Measurements from ENCODE around the gene GNPTG. TPM values are rescaled to one million over a fixed set of nuclear protein-coding genes. Genes with fewer than 3 reads are reported as not detected.

GNPTG gene
- polyA plus RNA-seq, 1 of the 3 experiments (the other 2 are of a cell fraction) = 113 TPM

GRCh38 chr16:1308036-1308976 lies 43.4 kb upstream of the GNPTG start:
- H3K4me2 ChIP-seq = peak overlapping the region; percentile 63
- H3K79me2 ChIP-seq (ENCODE audit: insufficient read depth) = peaks cover 35% of the 10 kb centered on the region
- CTCF ChIA-PET = interaction anchor here (1.8 kb wide), 1 partner anchor 8 kb away, joined by 6 read pairs; no protein-coding TSS in a partner anchor
- peak overlapping the region; percentile 59 to 74 for H3K4me3 ChIP-seq (ENCODE audit: low read depth in 2 of 2, low read length in 1 of 2)
- 8% methylated on average over 15 of the region's 43 CpGs for WGBS (ENCODE audit: low lambda C conversion rate)
- DNase-seq = no peak
- TF ChIP-seq GABPA (IDR thresholded peaks at IDR 0.05; ENCODE audit: low read depth) (peak; percentile 36; the same call in 1 of the 2 replicates), CHD2 (IDR thresholded peaks at IDR 0.05; ENCODE audit: low read length, partially characterized antibody) (peak; percentile 60), RXRA (IDR thresholded peaks at IDR 0.05; ENCODE audit: borderline replicate concordance, low read depth) (no peak), TAF1 (IDR thresholded peaks at IDR 0.05; ENCODE audit: borderline replicate concordance, low read depth, low read length) (peak; percentile 15; the same call in 1 of the 2 replicates), ZBTB33 (IDR thresholded peaks at IDR 0.05; ENCODE audit: borderline replicate concordance, low read depth) (no peak)
- no peaks in the 10 kb centered on the region for H3K27me3 ChIP-seq (ENCODE audit: insufficient read depth)
- H3K4me1 ChIP-seq (ENCODE audit: control insufficient read depth in 1 of 2, insufficient read depth in 2 of 2, low read depth in 1 of 2, low read length in 1 of 2) = peaks cover 10 to 27% of the 10 kb centered on the region in 2 experiments; a peak in 2 of 4 replicates
- peaks cover 4% of the 10 kb centered on the region for H3F3A ChIP-seq (replicated peaks; ENCODE audit: insufficient read depth)
- peak overlapping the region; percentile 82; the same call in 1 of the 2 replicates for H2AFZ ChIP-seq (ENCODE audit: low read depth)
- H3K9me3 ChIP-seq = no peaks in the 10 kb centered on the region
- no peaks in the 10 kb centered on the region for H3K9me2 ChIP-seq
- H3K27ac ChIP-seq (ENCODE audit: low read depth in 2 of 2, low read length in 1 of 2) = peak overlapping the region; percentile 83 to 98; a peak in 3 of 4 replicates
- H4K20me1 ChIP-seq (ENCODE audit: insufficient read depth) = peaks cover 34% of the 10 kb centered on the region
- POLR2A ChIA-PET = interaction anchor here (0.5 to 1.5 kb wide), 4 partner anchors 24 to 104 kb away, joined by 3 to 7 read pairs (median 4); no protein-coding TSS in a partner anchor
- H3K36me3 ChIP-seq (replicated peaks in 1 of 2; ENCODE audit: control insufficient read depth in 1 of 2, insufficient read depth in 2 of 2, low read length in 1 of 2) = peaks cover 0 to 10% of the 10 kb centered on the region in 2 experiments
- peak overlapping the region; percentile 100; the same call in 1 of the 2 replicates for H3K9ac ChIP-seq

GRCh38 chr16:1308977-1309885 lies 42.5 kb upstream of the GNPTG start, which contains the start of gene UBE2I:
Gene UBE2I, plus strand, starts transcription at chr16:1309636. Its CDS starts 4,395 bp downstream, at chr16:1314031.
- Histone ChIP-seq H3K36me3 (replicated peaks in 1 of 2; ENCODE audit: control insufficient read depth in 1 of 2, insufficient read depth in 2 of 2, low read length in 1 of 2) (peaks cover 0 to 18% of the 10 kb centered on the region in 2 experiments), H4K20me1 (ENCODE audit: insufficient read depth) (peaks cover 44% of the 10 kb centered on the region), H3K27ac (ENCODE audit: low read depth in 2 of 2, low read length in 1 of 2) (peak within 1 kb of the TSS; percentile 98 to 99), H2AFZ (ENCODE audit: low read depth) (peak within 1 kb of the TSS; percentile 91), H3K9me3 (no peaks in the 10 kb centered on the region), H3K4me1 (ENCODE audit: control insufficient read depth in 1 of 2, insufficient read depth in 2 of 2, low read depth in 1 of 2, low read length in 1 of 2) (peaks cover 10 to 27% of the 10 kb centered on the region in 2 experiments; a peak in 2 of 4 replicates), H3K4me3 (ENCODE audit: low read depth in 2 of 2, low read length in 1 of 2) (peak within 1 kb of the TSS; percentile 74 to 94), H3K9me2 (no peaks in the 10 kb centered on the region), H3K27me3 (ENCODE audit: insufficient read depth) (no peaks in the 10 kb centered on the region), H3K9ac (peak within 1 kb of the TSS; percentile 100), H3F3A (replicated peaks; ENCODE audit: insufficient read depth) (peaks cover 4% of the 10 kb centered on the region), H3K4me2 (peak within 1 kb of the TSS; percentile 82), H3K79me2 (ENCODE audit: insufficient read depth) (peaks cover 44% of the 10 kb centered on the region)
- peak; percentile 98 for DNase-seq
- no CpG with 5 or more reads among the region's 117 CpGs for WGBS (ENCODE audit: low lambda C conversion rate)
- ChIA-PET POLR2A (interaction anchor here (0.5 to 1.5 kb wide), 5 partner anchors 23 to 104 kb away, joined by 3 to 7 read pairs (median 3); no protein-coding TSS in a partner anchor), CTCF (interaction anchor here (1.0 to 1.8 kb wide), 2 partner anchors 9 to 17 kb away, joined by 3 to 6 read pairs; no protein-coding TSS in a partner anchor)
- TF ChIP-seq TCF12 (IDR thresholded peaks at IDR 0.05) (no peak), TAF1 (IDR thresholded peaks at IDR 0.05; ENCODE audit: borderline replicate concordance, low read depth, low read length) (peak; percentile 83), MXI1 (IDR thresholded peaks at IDR 0.05; ENCODE audit: low read depth, low read length) (no peak; the same call in 1 of the 2 replicates), NFIC (IDR thresholded peaks at IDR 0.05; ENCODE audit: borderline replicate concordance) (no peak), CHD2 (IDR thresholded peaks at IDR 0.05; ENCODE audit: low read length, partially characterized antibody) (no peak), GATA2 (CRISPR knock-in tag; IDR thresholded peaks at IDR 0.05) (no peak), REST (IDR thresholded peaks at IDR 0.05; ENCODE audit: low read depth, low read length) (no peak), RFX5 (IDR thresholded peaks at IDR 0.05; ENCODE audit: low read length) (no peak), SIN3A (IDR thresholded peaks at IDR 0.05; ENCODE audit: borderline replicate concordance, low read depth, low read length) (no peak), IRF3 (IDR thresholded peaks at IDR 0.05; ENCODE audit: low read depth, low read length) (peak; percentile 74), MAX (IDR thresholded peaks at IDR 0.05; ENCODE audit: low read depth) (peak; percentile 27; the same call in 1 of the 2 replicates)
